MM.1S (cell line): ENCODE results near the gene FRMPD2.

Experiments
- EZH2 ChIP-seq: fragments of 300-600 bp; sonication (generic); optimal IDR thresholded peaks from 2 replicates; pipeline ENCODE3; 2017; ENCODE audit warnings: low read depth, mild to moderate bottlenecking, antibody characterized with exemption, low read length, mixed read lengths
- EZH2phosphoT487 ChIP-seq: fragments of 300-600 bp; sonication (generic); IDR thresholded peaks from 2 replicates; pipeline ENCODE4 v1.6.1; 2018; ENCODE audit warnings: antibody characterized with exemption, low read length
- TF ChIP-seq, protein P1 (sequence below): fragments of 300-600 bp; sonication (generic); IDR thresholded peaks from 2 replicates; pipeline ENCODE4 v1.5.1; 2016; ENCODE audit warnings: antibody characterized with exemption, low read length, mixed read lengths

DNA sequence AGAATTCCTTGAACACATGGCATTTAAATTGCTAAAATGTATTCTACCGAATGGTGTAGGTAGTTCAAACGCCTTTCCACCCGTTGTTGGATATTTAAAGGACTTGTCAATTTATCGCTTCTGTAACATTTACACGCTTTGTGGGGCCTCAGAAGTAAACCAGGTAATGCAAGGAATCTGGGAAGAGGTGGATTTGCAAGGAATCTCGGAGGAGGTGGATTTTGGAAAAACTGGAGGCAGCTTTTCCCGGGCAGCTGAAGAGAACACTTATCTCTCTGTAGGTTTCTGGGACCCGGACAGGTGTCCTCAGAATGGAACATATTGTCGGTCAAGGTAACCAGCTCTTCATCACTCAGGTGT, 31.4 kb upstream of the FRMPD2 start:
- TF ChIP-seq, protein P1, sequence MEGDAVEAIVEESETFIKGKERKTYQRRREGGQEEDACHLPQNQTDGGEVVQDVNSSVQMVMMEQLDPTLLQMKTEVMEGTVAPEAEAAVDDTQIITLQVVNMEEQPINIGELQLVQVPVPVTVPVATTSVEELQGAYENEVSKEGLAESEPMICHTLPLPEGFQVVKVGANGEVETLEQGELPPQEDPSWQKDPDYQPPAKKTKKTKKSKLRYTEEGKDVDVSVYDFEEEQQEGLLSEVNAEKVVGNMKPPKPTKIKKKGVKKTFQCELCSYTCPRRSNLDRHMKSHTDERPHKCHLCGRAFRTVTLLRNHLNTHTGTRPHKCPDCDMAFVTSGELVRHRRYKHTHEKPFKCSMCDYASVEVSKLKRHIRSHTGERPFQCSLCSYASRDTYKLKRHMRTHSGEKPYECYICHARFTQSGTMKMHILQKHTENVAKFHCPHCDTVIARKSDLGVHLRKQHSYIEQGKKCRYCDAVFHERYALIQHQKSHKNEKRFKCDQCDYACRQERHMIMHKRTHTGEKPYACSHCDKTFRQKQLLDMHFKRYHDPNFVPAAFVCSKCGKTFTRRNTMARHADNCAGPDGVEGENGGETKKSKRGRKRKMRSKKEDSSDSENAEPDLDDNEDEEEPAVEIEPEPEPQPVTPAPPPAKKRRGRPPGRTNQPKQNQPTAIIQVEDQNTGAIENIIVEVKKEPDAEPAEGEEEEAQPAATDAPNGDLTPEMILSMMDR: no peak
- TF ChIP-seq EZH2phosphoT487 (no peak), EZH2 (no peak)
